AG08395 (cell line): ENCODE measurements around the gene RGS19.
A peak's percentile ranks its signal among the peaks of the same experiment; 100 is the strongest.
"Not testable (repeated sequence)": the region's sequence is repeated elsewhere in the genome, so short reads cannot be mapped to it uniquely, and the experiment has no call there.

ENCODE experiments used
- DNase-seq: peaks from one replicate; pipeline ENCODE4 v3.0.0; 2012; ENCODE audit warnings: mixed read lengths, low spot score

The RGS19 gene

GRCh38 chr20:64095455-64095854 is 16.1 kb upstream of the RGS19 start:
- no peak for DNase-seq

- DNase-seq = no peak
Observed at GRCh38 chr20:64093013-64093503, 13.7 kb upstream of the RGS19 start.

- DNase-seq = no peak
Observed at GRCh38 chr20:64092258-64093012, 13.1 kb upstream of the RGS19 start.

- no peak for DNase-seq
Observed at GRCh38 chr20:64091770-64092169, 12.5 kb upstream of the RGS19 start.

- no peak for DNase-seq
Observed at GRCh38 chr20:64091340-64091739, 12.0 kb upstream of the RGS19 start.

GRCh38 chr20:64090165-64090564 is 10.8 kb upstream of the RGS19 start:
- no peak for DNase-seq

- DNase-seq = not testable (repeated sequence)
Observed at GRCh38 chr20:64088586-64088985, 9.3 kb upstream of the RGS19 start.

- not testable (repeated sequence) for DNase-seq
Observed at GRCh38 chr20:64087226-64087825, 8.0 kb upstream of the RGS19 start.

- DNase-seq = no peak
Observed at GRCh38 chr20:64086801-64087200, 7.5 kb upstream of the RGS19 start.

- DNase-seq = no peak
Observed at GRCh38 chr20:64084685-64085152, 5.4 kb upstream of the RGS19 start.

- DNase-seq = no peak
Observed at GRCh38 chr20:64083804-64084684, 4.7 kb upstream of the RGS19 start, which contains the start of gene LKAAEAR1. LKAAEAR1 (minus strand) TSS chr20:64084398; CDS start chr20:64084219, 179 bp downstream.

GRCh38 chr20:64083378-64083803 is 4.1 kb upstream of the RGS19 start:
- DNase-seq = peak; percentile 77

- no peak for DNase-seq
Observed at GRCh38 chr20:64082820-64083377, 3.6 kb upstream of the RGS19 start.

GRCh38 chr20:64082126-64082731 is 2.9 kb upstream of the RGS19 start:
- no peak for DNase-seq

GRCh38 chr20:64081624-64081964 is 2.3 kb upstream of the RGS19 start:
- DNase-seq = no peak

- DNase-seq = no peak
Observed at GRCh38 chr20:64080813-64081623, 1.7 kb upstream of the RGS19 start.

GRCh38 chr20:64080013-64080812 is 895 bp upstream of the RGS19 start, which contains the start of gene OPRL1:
OPRL1 (plus strand) TSS chr20:64080082; CDS start chr20:64092721, 12,639 bp downstream.
- no peak for DNase-seq

GRCh38 chr20:64078934-64079272 is 415 bp downstream of the RGS19 start:
- no peak for DNase-seq

GRCh38 chr20:64077876-64078551 is 1.3 kb downstream of the RGS19 start:
- no peak for DNase-seq
